A673 (cell line): Measurements from ENCODE around the gene FLRT2.

ENCODE experiments used
- CTCF ChIP-seq: fragments of 300-800, 200-600 bp; sonication (generic); conservative IDR thresholded peaks from 2 replicates; pipeline ENCODE4 v1.5.1; 2017; ENCODE audit warnings: low read depth, mild to moderate bottlenecking, antibody characterized with exemption, low read length, moderate library complexity, mixed read lengths
- EZH2 ChIP-seq: fragments of 200-600 bp; sonication (generic); IDR thresholded peaks from 2 replicates; pipeline ENCODE4 v1.6.1; 2017; ENCODE audit warnings: borderline replicate concordance, low read depth, mild to moderate bottlenecking, mixed read lengths, antibody characterized with exemption, low read length; ENCODE audit not compliant: poor library complexity, severe bottlenecking

GRCh38 chr14:85616886-85617285 lies 86.9 kb downstream of the FLRT2 start:
- TF ChIP-seq CTCF (no peak), EZH2 (no peak)
